ENCODE measurements around the gene ACACB.

Gene ACACB

GRCh38 chr12:109110988-109111495 lies 5.3 kb upstream of the ACACB start:
- no peak for DNase-seq (ENCODE audit: low read depth, low spot score)

GRCh38 chr12:109112720-109113465 lies 3.5 kb upstream of the ACACB start:
- no peak for DNase-seq (ENCODE audit: low read depth, low spot score)

- DNase-seq (ENCODE audit: low read depth, low spot score), result no peak
Observed at GRCh38 chr12:109113661-109114321, 2.6 kb upstream of the ACACB start.

- no peak for DNase-seq (ENCODE audit: low read depth, low spot score)
Observed at GRCh38 chr12:109114644-109115043, 1.7 kb upstream of the ACACB start.

GRCh38 chr12:109115404-109115757 lies 1.0 kb upstream of the ACACB start:
- no peak for DNase-seq (ENCODE audit: low read depth, low spot score)

GRCh38 chr12:109116611-109116949 lies 193 bp downstream of the ACACB start:
- DNase-seq (ENCODE audit: low read depth, low spot score), result no peak

GRCh38 chr12:109120095-109120494 lies 3.7 kb downstream of the ACACB start:
- DNase-seq (ENCODE audit: low read depth, low spot score), result no peak

- no peak for DNase-seq (ENCODE audit: low read depth, low spot score)
Observed at GRCh38 chr12:109120557-109120956, 4.2 kb downstream of the ACACB start.

GRCh38 chr12:109121346-109121880 lies 5.0 kb downstream of the ACACB start:
- DNase-seq (ENCODE audit: low read depth, low spot score), result no peak

GRCh38 chr12:109124878-109125648 lies 8.7 kb downstream of the ACACB start:
- DNase-seq (ENCODE audit: low read depth, low spot score), result no peak

- no peak for DNase-seq (ENCODE audit: low read depth, low spot score)
Observed at GRCh38 chr12:109125791-109126190, 9.4 kb downstream of the ACACB start.

- DNase-seq (ENCODE audit: low read depth, low spot score), result no peak
Observed at GRCh38 chr12:109126784-109127183, 10.4 kb downstream of the ACACB start.

GRCh38 chr12:109127533-109128242 lies 11.3 kb downstream of the ACACB start:
- DNase-seq (ENCODE audit: low read depth, low spot score), result no peak

GRCh38 chr12:109130297-109131153 lies 14.1 kb downstream of the ACACB start:
- DNase-seq (ENCODE audit: low read depth, low spot score), result no peak

GRCh38 chr12:109131154-109132050 lies 15.0 kb downstream of the ACACB start:
- DNase-seq (ENCODE audit: low read depth, low spot score), result no peak

GRCh38 chr12:109134186-109134917 lies 18.0 kb downstream of the ACACB start:
- no peak for DNase-seq (ENCODE audit: low read depth, low spot score)

- DNase-seq (ENCODE audit: low read depth, low spot score), result no peak
Observed at GRCh38 chr12:109137055-109137454, 20.7 kb downstream of the ACACB start.

GRCh38 chr12:109139360-109139759 lies 23.0 kb downstream of the ACACB start:
- no peak for DNase-seq (ENCODE audit: low read depth, low spot score)

GRCh38 chr12:109139791-109140190 lies 23.4 kb downstream of the ACACB start:
- no peak for DNase-seq (ENCODE audit: low read depth, low spot score)

Measured in activated naive CD8-positive, alpha-beta T cell treated with anti-CD3 and anti-CD28 coated beads, Interleukin-2, amount 50 U/mL, for 16 hours (primary cell).